Tibial artery (tissue), 4 donors: Measurements from ENCODE around the gene SLCO3A1.

Experiments used
- DNase-seq, 2 donors: peaks; one replicate each; pipeline ENCODE4 v3.0.0-alpha.2; 2019
- H3K27ac ChIP-seq, 2 donors: fragments of 200-600 bp; sonication (generic) in 1 of 2; 1 replicate in 1 of 2; 2 replicates in 1 of 2; pipeline ENCODE4 v1.5.1; 2018 to 2019; ENCODE audit warnings: mild to moderate bottlenecking in 1 of 2
- H3K27me3 ChIP-seq, 2 donors: fragments of 200-600 bp; sonication (generic) in 1 of 2; one replicate each; pipeline versions ENCODE4 v1.5.1 to v1.6.0; 2016 to 2019
- H3K36me3 ChIP-seq, 3 donors: fragments of 200-600 bp; sonication (generic) in 2 of 3; one replicate each; pipeline ENCODE4 v1.5.1; 2016 to 2019; ENCODE audit warnings: mild to moderate bottlenecking in 2 of 3
- H3K4me1 ChIP-seq, 4 donors: fragments of 200-600 bp; sonication (generic) in 2 of 4; 1 replicate in 3 of 4; 2 replicates in 1 of 4; pipeline ENCODE4 v1.5.1; 2016 to 2019
- H3K4me3 ChIP-seq, 2 donors: fragments of 200-600 bp; sonication (generic) in 1 of 2; 1 replicate in 1 of 2; 2 replicates in 1 of 2; pipeline ENCODE4 v1.5.1; 2018 to 2019; ENCODE audit warnings: mild to moderate bottlenecking in 2 of 2
- H3K9me3 ChIP-seq, 3 donors: fragments of 200-600 bp; sonication (generic) in 1 of 3; one replicate each; pipeline ENCODE4 v1.5.1; 2016 to 2019
- CTCF ChIP-seq, 2 experiments: fragments of 200-600 bp in 1 of 2; fragments of 450-650 bp in 1 of 2; IDR thresholded peaks; one replicate each; pipeline ENCODE4 v1.5.1; 2017 to 2019; ENCODE audit warnings: antibody characterized with exemption in 2 of 2, mild to moderate bottlenecking in 1 of 2, moderate library complexity in 1 of 2
- intact Hi-C: fragments of 100-400 bp; cut with DNase I; formaldehyde crosslinking; loops from one replicate; pipeline ENCODE4 v1.15.0; 2023; ENCODE audit warnings: low total_unique reads

SLCO3A1 gene

DNA sequence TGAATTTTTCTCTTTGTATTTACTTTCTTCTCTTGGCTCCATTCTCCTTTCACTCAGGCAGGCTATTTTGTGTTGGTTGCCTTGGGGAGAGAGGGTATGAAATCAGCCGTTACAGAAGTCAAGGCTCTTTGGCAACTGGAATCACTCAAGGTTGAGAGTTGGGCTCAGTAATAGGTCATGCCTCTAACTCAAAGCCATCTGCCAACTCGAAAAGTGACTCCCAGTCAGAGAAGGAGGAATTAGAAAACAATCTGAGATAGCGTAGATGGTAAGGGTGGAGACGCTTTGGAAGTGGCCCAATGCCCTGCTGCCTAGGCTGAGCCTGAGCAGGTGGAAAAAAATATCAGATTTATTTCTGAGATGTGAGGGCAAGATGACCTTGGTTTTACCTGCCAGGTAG lies 334.5 kb downstream of the SLCO3A1 start:
- TF ChIP-seq CTCF (IDR thresholded peaks at IDR 0.05): no peak
- H3K27ac ChIP-seq: no peak overlapping the region
- no peak for DNase-seq
- no peaks in the 10 kb centered on the region for H3K36me3 ChIP-seq
- no peaks in the 10 kb centered on the region for H3K9me3 ChIP-seq
- no peak overlapping the region for H3K4me3 ChIP-seq
- intact Hi-C loops: no loop called here
- H3K27me3 ChIP-seq: peaks cover 0 to 3% of the 10 kb centered on the region in 2 donors
- H3K4me1 ChIP-seq: no peaks in the 10 kb centered on the region

DNA sequence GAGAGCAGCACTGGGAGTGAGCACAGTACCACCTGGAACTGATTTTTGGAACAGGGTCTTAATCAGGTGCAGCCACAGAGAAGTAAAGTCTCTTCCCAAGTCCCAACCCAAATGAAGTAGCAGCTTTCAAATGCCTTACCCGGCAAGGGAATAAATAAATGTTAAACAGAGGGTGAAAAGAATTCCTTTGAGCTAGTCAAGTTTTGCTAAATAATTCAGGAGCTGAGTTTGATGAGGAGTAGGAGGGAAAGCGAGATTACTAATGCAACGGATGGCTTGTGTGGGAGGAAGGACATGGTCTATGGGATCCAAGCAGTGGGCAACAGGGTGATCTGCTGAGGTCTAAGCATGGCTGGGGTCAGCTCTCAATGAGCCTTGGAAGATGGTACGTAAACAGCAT lies 335.7 kb downstream of the SLCO3A1 start:
- no peaks in the 10 kb centered on the region for H3K9me3 ChIP-seq
- no peak for TF ChIP-seq CTCF (IDR thresholded peaks at IDR 0.05)
- intact Hi-C loops: no loop called here

DNA sequence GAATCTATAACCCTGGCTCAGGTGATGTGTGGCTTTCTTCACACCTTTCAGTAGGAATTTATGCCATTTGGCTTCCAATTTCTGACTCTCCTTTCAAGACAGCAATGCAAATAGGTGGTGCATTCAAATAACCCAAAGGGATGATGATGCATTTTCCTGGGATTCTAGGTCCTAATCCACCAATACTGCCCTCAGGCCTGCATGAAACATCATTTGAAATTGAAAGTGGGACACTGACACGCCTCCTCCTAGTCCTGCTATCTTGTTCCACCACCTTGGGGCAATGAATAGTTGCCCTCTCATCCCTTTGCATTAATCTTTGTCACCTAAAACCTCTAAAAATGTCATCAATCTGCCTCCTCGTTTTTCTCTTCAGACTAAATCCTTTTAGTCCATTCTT lies 341.7 kb downstream of the SLCO3A1 start:
- Histone ChIP-seq H3K4me3 (no peak overlapping the region), H3K4me1 (no peaks in the 10 kb centered on the region), H3K36me3 (no peaks in the 10 kb centered on the region), H3K27me3 (no peaks in the 10 kb centered on the region), H3K27ac (no peak overlapping the region), H3K9me3 (no peaks in the 10 kb centered on the region)
- intact Hi-C loops: no loop called here
- DNase-seq: no peak
- no peak for TF ChIP-seq CTCF (IDR thresholded peaks at IDR 0.05)

More for the DNA sequence above, 335.7 kb downstream of the SLCO3A1 start:
- no peak overlapping the region for H3K27ac ChIP-seq
- no peak for DNase-seq
- H3K27me3 ChIP-seq: peaks cover 0 to 3% of the 10 kb centered on the region in 2 donors
- no peak overlapping the region for H3K4me3 ChIP-seq
- H3K4me1 ChIP-seq: no peaks in the 10 kb centered on the region
- H3K36me3 ChIP-seq: no peaks in the 10 kb centered on the region

DNA sequence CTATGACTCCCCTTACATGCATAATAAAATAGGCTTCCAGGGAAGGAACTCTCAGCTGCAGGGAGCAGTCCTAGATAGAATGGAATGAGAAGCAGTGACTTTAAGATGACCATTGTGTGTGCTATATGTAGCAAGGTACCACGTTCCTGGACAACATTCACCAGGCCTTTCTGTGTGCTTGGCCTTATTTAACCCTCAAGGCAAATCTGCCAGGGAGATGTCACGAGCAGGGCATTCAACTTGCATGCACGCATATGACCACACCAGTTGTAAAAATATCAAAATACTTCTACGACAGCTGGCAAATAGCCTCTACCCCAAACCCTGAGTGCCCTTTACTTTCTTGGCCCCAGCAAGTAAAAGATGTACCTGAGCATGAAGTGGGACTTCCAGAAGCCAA lies 342.8 kb downstream of the SLCO3A1 start:
- TF ChIP-seq CTCF (IDR thresholded peaks at IDR 0.05): no peak
- Histone ChIP-seq H3K4me3 (no peak overlapping the region), H3K4me1 (no peaks in the 10 kb centered on the region), H3K36me3 (no peaks in the 10 kb centered on the region), H3K9me3 (no peaks in the 10 kb centered on the region), H3K27ac (no peak overlapping the region), H3K27me3 (no peaks in the 10 kb centered on the region)
- intact Hi-C loops: no loop called here
- DNase-seq: no peak

DNA sequence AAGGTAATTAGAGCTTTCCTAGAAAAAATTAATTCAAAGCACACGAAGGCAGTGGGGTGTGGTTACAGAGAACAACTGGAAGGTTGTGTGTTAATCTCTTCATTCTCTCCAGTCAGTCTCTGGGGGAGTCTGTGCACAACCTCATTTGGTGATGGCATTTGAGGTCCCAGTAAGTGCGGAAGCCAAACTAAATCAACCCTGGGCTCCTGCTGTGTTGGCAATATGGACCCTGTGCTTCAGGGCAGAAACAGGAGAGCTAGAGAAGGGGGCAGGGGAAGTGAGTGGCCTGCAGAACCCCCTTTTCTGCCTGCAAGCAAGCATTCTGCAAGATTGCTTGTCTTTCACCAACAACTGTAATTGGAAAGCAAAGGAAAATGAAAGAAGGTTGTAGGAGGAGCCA lies 344.2 kb downstream of the SLCO3A1 start:
- Histone ChIP-seq H3K36me3 (no peaks in the 10 kb centered on the region), H3K9me3 (no peaks in the 10 kb centered on the region), H3K4me3 (no peak overlapping the region), H3K27ac (no peak overlapping the region), H3K4me1 (no peaks in the 10 kb centered on the region), H3K27me3 (no peaks in the 10 kb centered on the region)
- intact Hi-C loops: no loop called here
- DNase-seq: no peak
- TF ChIP-seq CTCF (IDR thresholded peaks at IDR 0.05): no peak

GRCh38 chr15:92200891-92201290 lies 347.4 kb downstream of the SLCO3A1 start:
- Histone ChIP-seq H3K4me1 (no peaks in the 10 kb centered on the region), H3K27ac (no peak overlapping the region), H3K36me3 (no peaks in the 10 kb centered on the region), H3K27me3 (no peaks in the 10 kb centered on the region), H3K9me3 (peaks cover 0 to 4% (median 0%) of the 10 kb centered on the region in 3 donors), H3K4me3 (no peak overlapping the region)
- no peak for TF ChIP-seq CTCF (IDR thresholded peaks at IDR 0.05)
- no peak for DNase-seq
- intact Hi-C loops: no loop called here
